ENCODE data around the gene REEP6. TPM values are rescaled to one million over a fixed set of nuclear protein-coding genes. Genes with fewer than 3 reads are reported as not detected.
"Not testable (repeated sequence)": the region's sequence is repeated elsewhere in the genome, so short reads cannot be mapped to it uniquely, and the experiment has no call there.

REEP6 gene
- total RNA-seq, 2 experiments from 2014 or later = 2.2 to 2.8 TPM

DNA sequence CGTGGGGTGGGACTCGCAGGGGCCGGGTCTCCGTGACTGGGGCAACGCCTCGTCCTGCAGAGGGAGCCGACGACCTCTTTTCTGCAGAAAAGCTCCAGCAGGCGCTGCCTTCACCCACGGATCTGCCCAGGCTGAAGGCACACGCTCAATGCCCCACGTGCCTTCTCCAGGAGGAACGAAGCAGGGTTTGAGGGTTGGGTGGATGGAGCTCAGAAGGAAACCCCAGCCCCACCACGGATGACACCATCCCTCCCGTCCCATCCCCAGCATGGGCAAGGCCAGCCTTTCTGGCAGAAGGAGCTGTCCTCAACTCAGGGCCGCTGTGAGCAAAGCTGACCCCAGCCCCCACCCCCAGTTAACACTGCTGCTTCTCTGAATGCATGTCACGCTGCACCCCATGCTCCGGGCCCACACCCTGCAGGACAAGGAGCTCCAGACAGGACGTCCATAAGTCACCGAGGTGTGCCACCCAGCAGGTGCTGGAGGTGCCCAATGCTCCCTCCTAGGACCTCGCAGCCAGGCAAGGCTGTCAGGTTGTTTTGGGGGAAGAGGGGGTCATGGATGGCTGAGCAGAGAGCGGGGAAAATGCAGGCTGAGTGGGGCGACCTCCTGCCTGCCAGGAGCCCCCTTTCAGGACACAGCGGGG lies 19.3 kb upstream of the REEP6 start:
- H3K9me3 Mint-ChIP-seq = no peaks in the 10 kb centered on the region
- no peak overlapping the region for H3K27ac Mint-ChIP-seq
- ATAC-seq (ENCODE audit: low read depth) = no peak
- H3K4me3 Mint-ChIP-seq = no peak overlapping the region
- H3K36me3 Mint-ChIP-seq = no peaks in the 10 kb centered on the region
- POLR2A ChIA-PET = interaction anchor here (0.9 to 1.4 kb wide), 2 partner anchors 16 to 18 kb away, joined by 3 to 5 read pairs; partner anchors contain the start of gene PCSK4
- no peak for DNase-seq
- H3K4me1 Mint-ChIP-seq = peaks cover 3% of the 10 kb centered on the region
- H3K27me3 Mint-ChIP-seq = peaks cover 14% of the 10 kb centered on the region

DNA sequence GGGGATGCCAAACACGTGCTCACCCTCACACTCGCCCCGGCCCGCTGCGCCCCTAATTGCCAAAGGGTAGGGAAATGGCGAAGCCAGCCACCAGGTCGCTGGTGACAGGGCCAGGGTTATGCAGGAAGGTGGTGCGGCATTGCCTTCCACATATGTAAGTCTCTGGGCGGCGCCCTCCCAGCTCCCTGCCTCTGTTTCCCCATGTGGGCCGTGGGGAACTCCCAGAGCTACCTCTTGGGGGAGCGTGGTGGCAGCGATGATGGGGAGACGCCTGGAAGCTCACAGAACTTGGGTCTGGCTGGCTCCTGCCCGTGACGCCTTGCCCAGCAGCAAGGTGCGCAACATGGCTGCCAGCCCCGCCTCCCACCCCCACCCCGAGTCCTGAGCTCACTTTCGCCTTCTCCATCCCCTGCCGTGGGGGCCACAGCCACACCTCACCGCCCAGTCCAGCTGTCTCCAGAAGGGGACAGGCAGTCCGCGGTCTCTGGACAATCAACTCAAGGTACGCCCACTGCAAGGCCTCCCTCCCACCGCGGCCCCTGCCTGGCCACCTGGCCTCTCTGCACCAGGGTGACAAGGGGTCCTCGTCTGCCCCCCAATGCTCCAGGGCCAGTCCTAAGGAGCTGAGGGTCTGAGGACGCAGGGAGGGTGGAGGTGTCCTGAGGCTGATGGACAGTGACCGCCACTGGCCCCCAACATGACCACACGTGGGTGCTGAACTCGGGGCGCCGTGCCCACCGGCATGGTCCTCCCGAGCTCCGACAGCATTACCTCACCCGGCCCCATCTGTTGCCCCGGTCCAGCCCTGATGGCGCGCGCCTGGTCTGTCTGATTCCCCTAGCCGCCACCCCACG lies 18.5 kb upstream of the REEP6 start:
- Mint-ChIP-seq H3K4me1 (peaks cover 6% of the 10 kb centered on the region), H3K36me3 (no peaks in the 10 kb centered on the region), H3K4me3 (no peak overlapping the region), H3K27me3 (peaks cover 12% of the 10 kb centered on the region), H3K27ac (no peak overlapping the region), H3K9me3 (no peaks in the 10 kb centered on the region)
- no peak for DNase-seq
- POLR2A ChIA-PET = interaction anchor here (0.9 to 1.4 kb wide), 2 partner anchors 17 to 18 kb away, joined by 3 to 5 read pairs; partner anchors contain the start of gene PCSK4
- ATAC-seq (ENCODE audit: low read depth) = no peak

DNA sequence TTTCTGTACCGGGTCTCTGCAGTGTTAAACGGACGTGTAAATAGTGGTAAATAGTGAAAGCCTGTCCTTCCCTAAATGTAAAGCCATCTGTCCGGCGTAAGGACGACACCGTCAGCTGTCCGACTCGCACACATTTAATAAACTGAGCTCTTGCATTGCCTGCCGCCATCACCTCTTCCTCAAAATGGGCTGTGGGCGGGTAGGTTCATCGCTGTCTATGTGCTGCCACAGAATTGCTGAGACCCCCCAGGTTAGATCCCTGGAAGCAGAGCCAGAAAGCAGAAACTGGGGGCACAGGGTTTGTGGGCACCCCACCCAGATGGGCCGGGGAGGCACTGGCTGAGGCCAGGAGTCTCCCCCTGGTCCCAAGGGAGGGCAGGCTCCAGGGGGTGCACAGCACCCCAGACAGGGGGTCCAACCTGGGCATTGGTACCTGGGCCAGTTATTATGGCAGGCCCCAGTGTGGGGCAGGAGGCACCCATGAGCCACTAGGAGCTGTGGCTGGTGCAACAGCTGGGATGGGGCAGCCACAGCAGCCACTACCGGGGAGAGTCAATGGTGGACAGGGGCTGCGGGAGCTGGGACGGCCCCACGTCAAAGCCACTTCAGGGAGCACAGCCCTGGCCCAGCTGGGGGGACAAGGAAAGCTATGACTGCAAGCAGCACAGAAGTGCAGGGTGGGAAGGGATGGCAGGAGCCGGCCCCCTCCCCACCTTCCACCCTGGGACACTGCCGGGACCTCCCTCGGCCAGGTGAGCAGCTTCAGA lies 17.7 kb upstream of the REEP6 start:
- Mint-ChIP-seq H3K9me3 (no peaks in the 10 kb centered on the region), H3K27me3 (peaks cover 11% of the 10 kb centered on the region), H3K4me3 (no peak overlapping the region), H3K36me3 (no peaks in the 10 kb centered on the region), H3K27ac (no peak overlapping the region), H3K4me1 (peaks cover 7% of the 10 kb centered on the region)
- ATAC-seq (ENCODE audit: low read depth) (no peak), DNase-seq (no peak)
- POLR2A ChIA-PET = no interaction called here

DNA sequence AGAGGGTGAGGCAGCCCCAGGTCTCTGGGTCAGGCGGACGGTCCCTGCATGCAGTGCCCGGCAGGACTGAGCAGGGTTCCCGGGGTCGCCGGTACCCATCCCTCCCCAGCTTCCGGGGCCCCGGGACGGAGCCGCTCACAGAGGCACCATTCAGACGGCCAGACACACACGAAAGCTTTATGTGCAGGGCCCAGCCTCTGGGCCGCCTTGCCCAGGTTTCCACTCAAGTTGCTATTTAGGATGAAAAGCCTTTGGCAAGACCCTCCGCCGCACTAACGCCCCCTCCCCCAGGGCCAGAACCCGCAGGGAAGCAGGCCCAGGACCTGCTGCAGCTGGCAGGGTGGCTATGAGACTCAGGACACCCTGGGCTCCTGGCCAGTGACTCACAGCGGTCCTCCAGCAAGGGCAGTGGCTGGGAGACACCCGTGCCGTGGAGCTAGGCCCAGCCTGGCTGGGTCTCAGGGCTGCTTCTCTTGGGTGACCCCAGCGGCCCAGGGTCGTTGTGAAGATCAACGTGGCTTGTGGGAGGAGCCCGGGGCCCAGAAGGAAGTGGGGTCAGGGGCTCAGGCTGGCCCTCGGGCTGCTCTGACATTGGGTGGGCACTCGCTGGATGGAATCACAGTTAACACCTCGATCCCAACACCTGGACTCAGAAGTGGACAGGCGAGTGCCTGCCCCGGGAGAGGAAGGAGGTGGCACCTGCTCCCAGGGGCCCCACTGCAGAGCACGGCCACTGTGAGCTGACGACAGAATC lies 16.8 kb upstream of the REEP6 start:
- POLR2A ChIA-PET = no interaction called here

DNA sequence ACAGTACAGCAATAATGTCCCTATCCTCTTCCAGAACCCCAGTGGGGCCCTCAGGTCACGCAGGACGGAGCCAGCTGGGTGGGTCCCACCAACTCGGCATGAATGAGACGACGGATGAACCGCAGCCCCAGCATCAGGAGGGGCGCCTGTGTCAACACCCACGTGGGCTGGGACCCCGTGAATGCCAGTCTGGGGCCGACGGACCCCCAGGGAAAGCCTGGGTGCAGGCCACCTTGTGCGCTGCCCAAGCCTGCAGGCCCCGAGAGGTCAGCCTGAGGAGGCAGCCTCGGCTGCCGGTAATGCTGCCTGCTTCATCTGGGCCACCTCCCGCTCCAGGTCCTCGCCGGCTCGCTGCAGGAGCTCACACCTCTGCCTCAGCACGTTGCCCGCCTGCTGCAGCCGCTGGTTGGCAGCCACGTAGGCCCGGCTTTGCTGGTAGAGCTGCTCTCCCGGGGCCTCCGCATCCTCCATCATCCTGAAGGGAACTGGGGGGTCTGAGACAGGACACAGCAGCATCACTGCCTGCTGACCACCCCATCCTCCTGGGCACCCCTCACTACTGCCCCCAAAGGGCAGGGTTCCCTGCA lies 16.1 kb upstream of the REEP6 start:
- no peak overlapping the region for H3K4me3 Mint-ChIP-seq
- H3K27ac Mint-ChIP-seq = no peak overlapping the region
- H3K36me3 Mint-ChIP-seq = peaks cover 2% of the 10 kb centered on the region
- DNase-seq (no peak), ATAC-seq (ENCODE audit: low read depth) (no peak)
- peaks cover 11% of the 10 kb centered on the region for H3K4me1 Mint-ChIP-seq
- POLR2A ChIA-PET = interaction anchor here (0.5 to 1.1 kb wide), 3 partner anchors 8 to 471 kb away, joined by 3 to 4 read pairs (median 4); no protein-coding TSS in a partner anchor
- peaks cover 7% of the 10 kb centered on the region for H3K27me3 Mint-ChIP-seq
- H3K9me3 Mint-ChIP-seq = no peaks in the 10 kb centered on the region

More for the DNA sequence above, 16.8 kb upstream of the REEP6 start:
- Mint-ChIP-seq H3K9me3 (no peaks in the 10 kb centered on the region), H3K27me3 (peaks cover 7% of the 10 kb centered on the region), H3K27ac (no peak overlapping the region), H3K36me3 (peaks cover 2% of the 10 kb centered on the region), H3K4me1 (peaks cover 10% of the 10 kb centered on the region), H3K4me3 (no peak overlapping the region)
- DNase-seq = no peak
- ATAC-seq (ENCODE audit: low read depth) = no peak

DNA sequence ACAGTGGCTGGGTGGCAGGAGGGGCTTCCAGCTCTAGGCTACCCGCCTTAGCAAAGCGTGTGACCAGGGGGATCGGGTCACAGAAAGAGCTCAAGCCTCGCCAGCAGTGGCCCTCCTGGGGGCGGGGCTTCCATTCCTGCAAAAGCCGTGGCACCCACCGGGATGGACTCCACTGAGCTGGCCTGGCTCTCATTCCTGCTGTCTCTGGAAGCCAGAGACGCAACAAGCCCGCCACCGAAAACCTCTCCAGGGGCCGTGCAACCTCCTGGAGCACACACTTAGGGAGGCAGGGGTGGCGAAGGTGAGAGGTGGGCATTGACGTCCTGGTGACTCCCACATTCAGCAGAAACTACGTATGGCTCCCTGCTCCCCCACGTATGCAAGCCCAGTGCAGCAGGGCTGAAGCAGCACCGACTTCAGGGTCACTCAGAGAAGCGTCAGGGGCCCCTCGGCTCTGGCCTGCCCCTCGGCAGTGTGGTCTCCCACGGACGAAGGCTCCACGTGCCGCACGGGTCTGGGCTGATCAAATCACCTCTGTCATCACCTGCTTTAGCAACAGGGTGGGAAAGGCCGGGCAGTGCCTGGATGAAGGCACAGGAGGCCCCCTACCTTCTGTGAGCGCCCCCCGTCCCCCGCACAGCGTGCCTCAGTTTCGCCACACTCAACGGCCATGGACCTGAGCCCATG lies 15.1 kb upstream of the REEP6 start:
- Mint-ChIP-seq H3K9me3 (no peaks in the 10 kb centered on the region), H3K36me3 (peaks cover 2% of the 10 kb centered on the region), H3K4me1 (peaks cover 10% of the 10 kb centered on the region), H3K4me3 (no peak overlapping the region), H3K27me3 (peaks cover 4% of the 10 kb centered on the region), H3K27ac (no peak overlapping the region)
- DNase-seq (no peak), ATAC-seq (ENCODE audit: low read depth) (no peak)
- POLR2A ChIA-PET = interaction anchor here (0.5 to 1.1 kb wide), 2 partner anchors 9 to 469 kb away, joined by 4 read pairs; no protein-coding TSS in a partner anchor

DNA sequence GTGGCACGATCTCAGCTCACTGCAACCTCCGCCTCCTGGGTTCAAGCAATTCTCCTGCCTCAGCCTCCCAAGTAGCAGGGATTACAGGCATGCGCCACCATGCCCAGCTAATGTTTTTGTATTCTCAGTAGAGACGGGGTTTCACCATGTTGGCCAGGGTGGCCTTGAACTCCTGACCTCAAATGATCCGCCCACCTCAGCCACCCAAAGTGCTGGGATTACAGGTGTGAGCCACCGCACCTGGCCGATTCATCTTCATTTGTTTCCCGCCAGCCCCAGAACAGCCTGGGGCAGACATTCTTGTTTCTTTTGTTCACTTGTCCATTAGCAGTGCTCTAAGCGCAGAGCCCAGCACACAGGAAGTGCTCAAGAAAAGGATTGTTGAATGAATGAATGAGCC lies 13.9 kb upstream of the REEP6 start:
- not testable (repeated sequence) for H3K9me3 Mint-ChIP-seq; DNase-seq; H3K27ac Mint-ChIP-seq; H3K36me3 Mint-ChIP-seq; ATAC-seq (ENCODE audit: low read depth); H3K4me1 Mint-ChIP-seq; H3K27me3 Mint-ChIP-seq
- POLR2A ChIA-PET = interaction anchor here (0.9 to 1.2 kb wide), 2 partner anchors 8 to 68 kb away, joined by 3 read pairs; no protein-coding TSS in a partner anchor
- H3K4me3 Mint-ChIP-seq = peak overlapping the region; percentile 100

DNA sequence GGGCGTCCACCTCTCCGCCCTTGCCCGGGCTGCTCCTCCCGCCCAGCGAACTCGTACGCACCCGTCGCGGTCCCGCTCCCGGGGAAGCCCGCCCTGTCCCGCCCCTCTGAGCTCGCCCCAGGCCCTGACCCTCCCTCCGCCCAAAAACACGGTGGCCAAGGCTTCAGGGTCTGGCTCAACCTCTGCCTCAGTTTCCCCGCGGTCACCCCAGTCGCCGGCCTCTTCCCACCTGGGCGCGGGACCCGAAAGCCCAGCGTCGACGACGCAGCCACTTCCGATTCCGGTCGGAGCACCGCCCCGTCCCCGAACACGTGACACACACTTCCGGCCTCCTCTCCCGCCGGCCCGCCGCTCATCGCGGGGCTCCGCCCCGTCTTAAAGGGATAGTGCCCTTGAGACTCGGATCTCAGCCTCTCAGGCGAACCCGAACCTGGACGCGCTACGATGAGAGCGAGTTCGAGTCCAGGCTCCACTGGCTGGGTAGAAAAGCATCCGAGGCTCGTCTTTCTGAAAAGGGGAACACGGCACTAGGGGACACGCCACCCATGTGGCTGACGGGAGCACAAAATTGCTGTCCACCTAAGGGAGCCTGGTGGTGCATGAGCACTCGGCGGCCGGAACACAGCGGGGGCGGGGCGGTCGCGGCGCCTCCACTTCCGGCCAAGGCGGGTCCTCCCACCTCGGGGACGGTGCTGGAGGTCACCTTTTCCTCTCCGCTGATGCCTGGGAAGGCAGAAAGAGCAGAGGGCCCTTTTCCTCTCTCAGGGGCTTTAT lies 11.9 kb upstream of the REEP6 start, which contains the start of gene C19orf25:
Gene C19orf25, minus strand, starts transcription at position 282 of the 774 bp plus-strand sequence. CDS start 312 bp downstream, outside the sequence.
- no peaks in the 10 kb centered on the region for H3K27me3 Mint-ChIP-seq
- ATAC-seq (ENCODE audit: low read depth) = peak; percentile 88
- DNase-seq = peak; percentile 94
- H3K4me1 Mint-ChIP-seq = peaks cover 8% of the 10 kb centered on the region
- peak within 1 kb of the TSS; percentile 100 for H3K4me3 Mint-ChIP-seq
- peak within 1 kb of the TSS; percentile 98 for H3K27ac Mint-ChIP-seq
- H3K9me3 Mint-ChIP-seq = no peaks in the 10 kb centered on the region
- peaks cover 2% of the 10 kb centered on the region for H3K36me3 Mint-ChIP-seq
- POLR2A ChIA-PET = no interaction called here

DNA sequence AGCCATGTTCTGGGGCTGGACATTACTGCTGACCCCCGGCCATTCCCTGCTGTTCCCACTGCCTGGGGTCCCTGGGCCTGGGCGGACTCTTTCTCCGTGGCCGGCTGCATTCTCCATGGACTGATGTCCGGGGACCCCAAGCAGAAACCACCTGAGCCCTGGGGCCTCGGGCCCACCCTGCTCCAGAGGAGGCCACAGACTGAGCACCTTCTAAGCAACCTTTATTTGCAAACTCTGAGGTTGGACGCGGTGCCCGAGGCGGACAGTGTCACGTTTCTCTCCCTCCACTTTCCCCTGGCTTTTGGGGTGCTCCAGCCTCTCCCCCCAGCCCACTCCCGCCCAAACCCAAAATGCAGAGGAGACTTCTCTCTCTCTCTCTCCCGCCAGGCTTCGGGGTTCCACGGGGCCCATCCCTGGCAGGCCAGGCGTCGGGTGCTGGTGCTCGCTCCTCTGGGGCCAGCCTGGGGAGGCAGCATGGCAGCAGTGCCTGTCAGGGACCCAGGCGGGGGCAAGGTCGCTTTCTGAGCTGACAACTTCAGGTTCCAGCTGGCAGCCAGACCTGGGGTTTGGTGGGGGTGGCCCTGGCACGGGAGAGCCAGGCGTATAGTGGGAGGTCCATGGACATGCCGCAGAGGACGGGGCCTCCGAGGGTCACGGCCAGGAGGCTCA lies 9.6 kb upstream of the REEP6 start:
- no peak for ATAC-seq (ENCODE audit: low read depth)
- Mint-ChIP-seq H3K27me3 (no peaks in the 10 kb centered on the region), H3K4me3 (no peak overlapping the region), H3K36me3 (peaks cover 2% of the 10 kb centered on the region), H3K4me1 (peaks cover 8% of the 10 kb centered on the region), H3K9me3 (no peaks in the 10 kb centered on the region), H3K27ac (no peak overlapping the region)
- POLR2A ChIA-PET = no interaction called here
- no peak for DNase-seq

DNA sequence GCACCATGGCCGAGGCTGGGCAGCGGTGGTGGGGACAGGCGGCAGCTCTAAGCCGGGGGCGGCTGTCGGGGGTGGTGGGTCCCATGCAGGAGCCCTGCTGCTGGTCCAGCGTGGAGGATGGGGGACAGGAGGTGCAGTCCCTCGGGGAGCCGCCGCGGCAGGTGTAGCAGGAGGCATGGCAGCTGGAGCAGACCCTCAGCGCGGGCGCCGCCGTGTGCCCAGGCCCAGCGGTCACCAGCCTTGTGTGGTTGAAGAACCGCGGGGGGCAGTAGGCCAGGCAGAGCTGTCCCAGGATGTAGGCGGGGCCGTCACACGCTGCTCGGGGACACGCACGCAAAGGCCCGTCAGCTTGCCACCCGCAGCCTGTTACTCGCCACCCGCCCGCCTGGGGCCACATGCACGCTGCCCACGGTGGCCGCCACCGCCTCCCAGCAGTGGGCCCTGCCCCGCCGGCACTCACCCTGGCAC lies 9.1 kb upstream of the REEP6 start:
- POLR2A ChIA-PET = no interaction called here
- H3K9me3 Mint-ChIP-seq = no peaks in the 10 kb centered on the region
- ATAC-seq (ENCODE audit: low read depth) (no peak), DNase-seq (no peak)
- H3K27ac Mint-ChIP-seq = no peak overlapping the region
- peaks cover 2% of the 10 kb centered on the region for H3K36me3 Mint-ChIP-seq
- H3K27me3 Mint-ChIP-seq = no peaks in the 10 kb centered on the region
- peaks cover 8% of the 10 kb centered on the region for H3K4me1 Mint-ChIP-seq
- no peak overlapping the region for H3K4me3 Mint-ChIP-seq
